ENCODE data around the gene CLRN1.

The CLRN1 gene

GRCh38 chr3:150975992-150976368, 3.5 kb upstream of the CLRN1 start:
- DNase-seq (ENCODE audit: low read depth, low spot score), result no peak

GRCh38 chr3:150975086-150975991, 2.8 kb upstream of the CLRN1 start:
- DNase-seq (ENCODE audit: low read depth, low spot score), result no peak

GRCh38 chr3:150970665-150971324, 1.7 kb downstream of the CLRN1 start:
- no peak for DNase-seq (ENCODE audit: low read depth, low spot score)

GRCh38 chr3:150968341-150969035, 4.0 kb downstream of the CLRN1 start:
- no peak for DNase-seq (ENCODE audit: low read depth, low spot score)

- no peak for DNase-seq (ENCODE audit: low read depth, low spot score)
These were observed 7.1 kb downstream of the CLRN1 start for GRCh38 chr3:150965436-150965835.

- no peak for DNase-seq (ENCODE audit: low read depth, low spot score)
These were observed 10.6 kb downstream of the CLRN1 start for GRCh38 chr3:150961949-150962348.

GRCh38 chr3:150960708-150961684, 11.5 kb downstream of the CLRN1 start:
- no peak for DNase-seq (ENCODE audit: low read depth, low spot score)

GRCh38 chr3:150958683-150959082, 13.8 kb downstream of the CLRN1 start:
- DNase-seq (ENCODE audit: low read depth, low spot score), result no peak

- no peak for DNase-seq (ENCODE audit: low read depth, low spot score)
These were observed 16.2 kb downstream of the CLRN1 start for GRCh38 chr3:150956376-150956775.

GRCh38 chr3:150951923-150952322, 20.6 kb downstream of the CLRN1 start:
- no peak for DNase-seq (ENCODE audit: low read depth, low spot score)

GRCh38 chr3:150945226-150946032, 27.1 kb downstream of the CLRN1 start:
- no peak for DNase-seq (ENCODE audit: low read depth, low spot score)

- no peak for DNase-seq (ENCODE audit: low read depth, low spot score)
These were observed 30.3 kb downstream of the CLRN1 start for GRCh38 chr3:150942221-150942620.

- no peak for DNase-seq (ENCODE audit: low read depth, low spot score)
These were observed 35.8 kb downstream of the CLRN1 start for GRCh38 chr3:150936693-150937092.

- no peak for DNase-seq (ENCODE audit: low read depth, low spot score)
These were observed 39.0 kb downstream of the CLRN1 start for GRCh38 chr3:150933473-150933995.

- no peak for DNase-seq (ENCODE audit: low read depth, low spot score)
These were observed 40.8 kb downstream of the CLRN1 start for GRCh38 chr3:150931745-150932144.

GRCh38 chr3:150930839-150931238, 41.7 kb downstream of the CLRN1 start:
- DNase-seq (ENCODE audit: low read depth, low spot score), result no peak

GRCh38 chr3:150928234-150928633, 44.3 kb downstream of the CLRN1 start:
- no peak for DNase-seq (ENCODE audit: low read depth, low spot score)

- no peak for DNase-seq (ENCODE audit: low read depth, low spot score)
These were observed 46.2 kb downstream of the CLRN1 start for GRCh38 chr3:150926328-150926727.

GRCh38 chr3:150925751-150926201, 46.8 kb downstream of the CLRN1 start:
- peak; percentile 79 for DNase-seq (ENCODE audit: low read depth, low spot score)

- DNase-seq (ENCODE audit: low read depth, low spot score), result peak; percentile 39
These were observed 49.9 kb downstream of the CLRN1 start for GRCh38 chr3:150922611-150923010.

Measured in ELF-1 (cell line).